GM19397 (cell line): ENCODE data around the gene PACSIN2.
"Not testable (repeated sequence)": the region's sequence is repeated elsewhere in the genome, so short reads cannot be mapped to it uniquely, and the experiment has no call there.

Experiments used
- ATAC-seq: cut with Tn5 transposase; IDR thresholded peaks from one replicate; pipeline ENCODE4 v1.9.1; 2021; ENCODE audit warnings: mild to moderate bottlenecking, moderate library complexity; ENCODE audit not compliant: unreplicated experiment

PACSIN2 gene

GRCh38 chr22:42967933-42968332, 47.0 kb downstream of the PACSIN2 start:
- no peak for ATAC-seq

DNA sequence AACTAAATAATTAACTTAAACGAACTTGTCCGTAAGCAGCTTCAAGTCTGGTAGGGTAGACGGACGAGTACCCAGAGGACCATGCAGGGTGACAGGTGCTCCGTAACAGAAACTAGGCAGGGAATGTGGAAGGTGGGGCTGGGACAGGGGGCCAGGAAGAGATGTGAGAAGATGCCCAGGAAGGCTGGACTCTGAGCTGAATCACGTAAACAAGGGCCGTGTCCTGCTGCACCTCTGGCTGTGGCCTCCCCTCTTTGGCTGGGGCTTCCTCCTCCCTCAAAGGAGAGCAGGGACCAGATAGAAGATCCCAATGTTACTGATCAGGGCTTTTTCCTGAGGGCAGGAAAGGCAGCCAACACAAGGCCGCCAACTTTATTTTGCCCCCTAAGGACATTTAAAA, 47.9 kb downstream of the PACSIN2 start:
- ATAC-seq, result no peak

DNA sequence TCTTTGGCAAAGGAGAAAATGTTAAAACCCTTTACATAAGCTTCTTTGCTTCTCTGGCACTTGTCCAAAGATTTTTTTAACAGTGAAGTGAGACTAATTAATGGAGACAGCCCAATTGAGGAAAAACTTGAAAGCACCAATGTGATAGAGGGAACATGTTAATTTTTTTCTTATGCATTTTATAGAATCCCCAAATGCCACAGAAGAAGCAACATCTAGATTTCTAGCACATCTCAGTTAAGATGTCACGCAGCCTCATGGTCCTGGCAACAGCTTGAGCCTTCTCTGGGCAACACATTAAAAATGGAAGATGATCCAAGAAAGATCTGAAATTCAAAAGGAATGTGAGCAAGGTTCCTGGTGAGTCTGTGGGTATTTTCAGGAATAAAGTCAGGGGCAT, 48.5 kb downstream of the PACSIN2 start:
- ATAC-seq, result no peak

- no peak for ATAC-seq
Measured at GRCh38 chr22:42964994-42965699, 49.8 kb downstream of the PACSIN2 start.

DNA sequence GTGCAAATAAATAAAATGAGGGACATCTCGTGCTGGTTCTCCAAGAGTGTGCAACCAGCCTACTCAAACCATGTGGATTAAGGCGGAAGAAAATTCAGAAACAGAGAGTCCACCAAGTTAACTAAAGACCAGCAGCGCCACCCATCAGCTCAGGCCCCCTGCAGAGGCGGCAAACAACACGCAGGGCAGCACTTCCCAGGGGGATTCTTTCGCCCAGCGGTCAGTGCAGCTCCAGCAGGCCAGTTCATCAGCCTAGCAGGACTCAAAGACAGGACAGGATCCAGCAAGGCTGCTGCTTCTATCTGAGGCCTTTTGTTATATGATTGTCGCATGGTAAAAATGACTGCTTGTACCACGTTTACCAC, 51.7 kb downstream of the PACSIN2 start:
- ATAC-seq, result no peak

DNA sequence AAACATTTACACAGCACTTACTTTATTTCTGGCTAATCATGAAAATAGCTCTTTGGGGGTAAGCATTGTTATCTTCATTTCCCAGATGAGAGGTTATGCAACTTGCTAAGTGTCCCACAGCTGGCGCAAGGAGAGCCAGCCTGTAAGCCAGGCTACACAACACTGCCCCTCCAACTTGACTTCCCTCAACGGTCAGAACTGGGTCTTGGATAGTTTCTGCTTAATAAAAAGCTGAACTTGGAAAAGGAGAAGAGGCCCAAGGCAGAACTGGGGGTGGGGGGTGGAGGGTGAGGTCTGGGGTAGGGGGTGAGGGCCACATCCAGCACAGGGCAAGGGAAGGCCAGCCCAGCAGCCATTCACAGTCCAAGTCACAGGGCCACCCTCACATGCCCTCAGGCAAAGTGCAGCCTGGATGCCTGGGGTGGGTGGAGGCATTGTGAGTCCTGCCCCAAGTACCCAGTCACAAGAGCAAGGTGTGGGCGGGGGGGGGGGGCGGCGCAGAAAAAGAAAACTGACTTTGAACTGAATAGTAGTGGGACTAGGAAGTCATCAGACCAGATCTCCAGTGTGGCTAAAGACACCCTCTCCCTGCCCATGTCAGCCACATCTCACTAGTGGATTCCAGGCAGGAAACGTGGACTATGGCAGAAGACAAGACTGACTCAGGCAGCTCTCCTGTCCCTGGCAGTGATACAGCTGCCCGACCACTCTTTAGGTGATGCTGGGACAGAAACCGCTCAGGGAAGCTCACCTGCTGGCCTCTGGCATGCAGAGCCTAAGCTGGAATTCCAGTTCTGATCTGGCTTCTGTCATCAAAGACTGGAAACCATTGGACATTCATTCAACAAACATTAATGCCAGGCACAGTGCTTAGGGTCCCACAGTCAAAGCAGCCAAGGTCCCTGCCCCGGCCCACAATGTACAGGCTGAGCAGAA, 52.4 kb downstream of the PACSIN2 start:
- no peak for ATAC-seq

- ATAC-seq, result no peak
Measured at GRCh38 chr22:42961810-42962209, 53.1 kb downstream of the PACSIN2 start.

DNA sequence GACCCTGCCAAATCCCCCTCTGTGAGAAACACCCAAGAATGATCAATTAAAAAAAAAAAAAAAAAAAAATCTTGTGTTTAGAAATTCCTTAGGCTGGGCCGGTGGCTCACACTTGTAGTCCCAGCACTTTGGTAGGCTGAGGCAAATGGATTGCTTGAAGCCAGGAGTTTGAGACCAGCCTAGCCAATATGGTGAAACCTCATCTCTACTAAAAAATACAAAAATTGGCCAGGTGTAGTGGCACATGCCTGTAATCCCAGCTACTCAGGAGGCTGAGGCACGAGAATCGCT, 53.6 kb downstream of the PACSIN2 start:
- not testable (repeated sequence) for ATAC-seq

DNA sequence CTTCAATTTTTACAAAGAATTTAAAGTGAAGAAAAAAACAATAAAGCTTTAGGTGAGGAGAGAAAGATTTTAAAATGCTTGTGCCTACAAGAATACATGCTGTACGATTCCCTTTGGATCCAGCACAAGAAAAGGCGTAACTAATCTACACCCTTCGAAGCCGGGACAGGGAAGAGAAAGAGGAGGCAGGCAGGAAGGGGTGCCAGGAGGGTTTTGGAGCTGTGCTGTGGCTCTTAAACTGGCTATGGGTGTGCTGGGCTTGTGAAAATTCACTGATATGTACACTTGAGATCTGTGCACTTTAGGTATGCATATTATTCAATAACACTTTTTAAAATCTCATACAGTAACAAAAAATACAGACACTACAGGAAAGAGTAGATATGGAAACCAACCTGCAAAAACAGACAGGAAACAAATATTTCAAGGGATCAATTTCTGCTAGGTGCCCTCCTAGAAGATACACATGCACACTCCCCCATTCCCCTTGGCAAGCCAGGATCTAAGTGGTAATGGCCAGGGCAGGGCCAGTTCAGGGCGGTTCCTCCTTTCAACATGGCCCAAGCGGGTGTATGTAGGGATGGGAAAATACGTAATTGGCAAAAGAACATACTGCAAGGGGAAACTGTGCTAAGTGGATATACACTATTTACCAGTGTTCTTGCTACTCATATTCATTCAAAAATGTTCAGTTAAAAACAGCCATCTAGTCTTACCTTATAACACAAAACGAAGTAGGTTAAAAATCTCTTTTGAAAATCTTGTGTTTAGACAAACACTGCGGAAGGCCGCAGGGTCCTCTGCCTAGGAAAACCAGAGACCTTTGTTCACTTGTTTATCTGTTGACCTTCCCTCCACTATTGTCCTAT, 54.2 kb downstream of the PACSIN2 start:
- no peak for ATAC-seq

- no peak for ATAC-seq
Measured at GRCh38 chr22:42959576-42960509, 55.1 kb downstream of the PACSIN2 start.

DNA sequence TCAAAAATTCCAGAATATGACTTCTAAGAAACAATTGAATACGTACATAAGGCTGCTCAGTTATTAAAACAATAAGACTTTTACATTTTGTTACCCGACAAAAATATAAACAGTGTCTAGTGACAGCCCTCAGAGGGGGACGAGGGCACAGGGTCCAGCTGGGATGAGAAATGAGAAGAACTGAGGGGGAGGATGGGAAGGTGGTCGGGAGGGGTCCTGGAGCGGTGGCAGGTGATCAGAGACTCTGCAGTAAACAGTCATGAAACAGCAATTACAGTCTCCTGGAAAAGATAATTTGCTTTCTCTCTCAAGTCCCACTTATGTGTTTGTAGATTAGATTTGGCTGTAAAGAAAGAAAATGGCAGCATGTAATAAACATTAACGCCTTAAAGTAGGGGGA, 56.0 kb downstream of the PACSIN2 start:
- ATAC-seq, result no peak

DNA sequence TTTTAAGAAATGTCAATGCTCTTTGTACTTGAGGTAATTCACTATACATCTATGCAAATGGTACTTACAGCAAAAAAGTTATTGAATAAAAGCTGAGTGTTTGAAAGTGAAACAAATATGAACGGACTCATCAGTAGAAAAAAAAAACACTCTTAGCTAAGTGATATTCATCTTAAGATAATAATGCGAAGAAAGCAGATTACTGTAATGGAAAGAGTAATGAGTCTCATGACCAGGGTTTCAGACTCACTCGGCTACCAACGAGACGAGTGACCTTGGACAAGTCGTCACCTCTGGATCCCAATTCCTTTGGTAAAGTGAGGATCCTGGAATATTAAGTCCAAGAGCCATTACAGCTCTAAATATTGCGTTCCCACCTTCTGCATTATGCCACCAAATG, 57.0 kb downstream of the PACSIN2 start:
- no peak for ATAC-seq

DNA sequence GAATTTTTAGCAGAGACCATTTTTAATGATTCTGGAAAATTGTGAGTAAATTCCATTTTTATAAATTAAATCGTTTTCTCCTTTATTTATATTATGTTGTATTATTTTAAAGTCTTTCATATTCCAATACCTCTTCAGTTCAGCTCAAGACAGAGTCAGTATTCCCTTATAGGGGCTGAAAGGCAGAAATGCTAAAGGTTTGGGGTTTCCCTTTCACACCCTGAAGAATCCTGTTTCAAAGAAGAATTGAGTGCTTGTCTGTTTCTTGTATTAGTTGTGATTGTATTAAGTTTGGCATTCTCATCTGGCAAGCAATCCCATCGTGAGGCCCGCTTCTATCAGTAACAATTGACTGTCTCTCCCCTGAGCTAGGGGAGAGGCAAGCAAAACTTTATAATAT, 57.4 kb downstream of the PACSIN2 start:
- ATAC-seq, result no peak

GRCh38 chr22:42955848-42956247, 59.1 kb downstream of the PACSIN2 start:
- no peak for ATAC-seq

- no peak for ATAC-seq
Measured at GRCh38 chr22:42955087-42955635, 59.8 kb downstream of the PACSIN2 start.

- not testable (repeated sequence) for ATAC-seq
Measured at GRCh38 chr22:42953751-42954150, 61.2 kb downstream of the PACSIN2 start.

DNA sequence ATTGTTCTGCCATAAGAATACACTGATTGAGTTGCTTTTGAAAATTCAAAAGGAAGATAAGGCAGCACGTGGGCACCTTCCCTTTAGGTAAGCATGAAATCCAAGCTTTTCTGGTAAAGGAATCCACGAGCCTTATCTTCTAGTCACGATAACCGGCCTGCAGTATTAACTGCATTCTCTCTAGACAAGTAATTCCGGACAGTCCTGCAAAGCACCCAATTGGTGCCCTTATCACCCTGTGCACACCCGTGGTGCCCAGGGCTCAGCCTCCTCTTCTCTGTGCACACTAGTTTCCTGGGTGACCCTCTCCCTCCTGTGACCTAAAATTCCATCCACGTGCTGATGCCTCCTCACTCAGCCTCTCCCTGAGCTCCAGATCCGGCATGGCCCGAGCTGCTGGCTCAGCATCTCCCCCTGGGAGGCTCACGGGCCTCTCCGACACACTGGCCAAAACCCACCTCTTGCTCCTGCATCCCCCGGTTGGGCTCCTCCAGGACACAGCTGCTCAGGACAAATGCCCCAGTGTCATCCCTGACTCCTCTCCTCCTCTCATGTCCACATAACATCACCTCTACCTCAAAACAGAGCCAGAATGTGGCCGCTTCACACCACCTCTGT, 63.7 kb downstream of the PACSIN2 start:
- ATAC-seq, result no peak

DNA sequence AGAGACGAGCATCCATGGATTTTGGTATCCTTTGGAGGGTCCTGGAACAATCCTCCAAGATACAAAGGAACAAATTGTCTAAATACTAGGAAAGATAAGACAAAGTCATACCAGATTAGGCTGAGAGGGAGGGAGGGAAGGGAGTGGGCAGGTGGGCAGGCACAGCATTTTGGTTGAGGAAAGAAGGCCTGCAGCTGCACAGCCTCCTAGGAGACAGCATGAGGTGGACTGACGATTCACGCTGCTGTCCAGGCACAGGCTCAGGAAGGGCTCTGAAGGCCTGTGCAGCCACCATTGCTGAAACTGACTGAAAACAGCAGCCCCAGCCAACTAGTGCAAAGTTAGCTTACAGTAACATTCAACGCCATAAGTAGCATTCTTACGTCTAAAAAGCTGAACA, 64.7 kb downstream of the PACSIN2 start:
- no peak for ATAC-seq

DNA sequence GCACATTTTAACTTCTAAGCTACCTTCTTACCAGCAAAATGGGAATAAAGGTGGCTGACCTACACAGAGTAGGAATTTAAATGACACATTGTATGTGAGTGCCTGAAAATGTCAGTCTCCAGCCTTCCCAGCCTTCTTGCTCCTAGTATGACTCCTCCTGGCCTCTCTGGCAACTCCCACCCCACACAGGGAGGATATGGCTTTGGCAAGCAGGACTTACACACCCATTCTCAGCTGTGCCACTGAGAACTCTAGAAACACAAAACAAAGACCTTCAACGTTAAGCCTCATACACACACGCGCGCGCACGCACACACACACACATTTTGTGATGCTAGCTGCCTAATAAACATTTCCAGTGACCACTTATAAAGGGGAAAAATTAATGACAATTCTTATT, 65.8 kb downstream of the PACSIN2 start:
- ATAC-seq, result no peak

- no peak for ATAC-seq
Measured at GRCh38 chr22:42948294-42948693, 66.7 kb downstream of the PACSIN2 start.
